H4 (cell line): Measurements from ENCODE around the gene TARM1. TPM values are rescaled to one million over a fixed set of nuclear protein-coding genes. Genes with fewer than 3 reads are reported as not detected.
A peak's percentile ranks its signal among the peaks of the same experiment; 100 is the strongest.

ENCODE experiments used
- DNase-seq: peaks from one replicate; pipeline ENCODE4 v3.0.0-alpha.2; 2015; ENCODE audit warnings: low spot score
- total RNA-seq: library from RNA; depleted of rRNA; stranded (reverse); fragments of >200 nt; shearing (Covaris generic); gene quantifications from 2 replicates; pipeline ENCODE4 v1.2.3, GENCODE V29; 2014; rRNA removed

Gene TARM1
- total RNA-seq: not detected in 2 replicates

GRCh38 chr19:54081032-54081431, at the start of gene TARM1:
TARM1 (minus strand) TSS chr19:54081365; CDS start chr19:54081340, 25 bp downstream.
- no peak for DNase-seq

- DNase-seq: no peak
Observed at GRCh38 chr19:54129617-54129996, 48.4 kb upstream of the TARM1 start.

- DNase-seq: no peak
Observed at GRCh38 chr19:54128796-54129616, 47.8 kb upstream of the TARM1 start.

DNA sequence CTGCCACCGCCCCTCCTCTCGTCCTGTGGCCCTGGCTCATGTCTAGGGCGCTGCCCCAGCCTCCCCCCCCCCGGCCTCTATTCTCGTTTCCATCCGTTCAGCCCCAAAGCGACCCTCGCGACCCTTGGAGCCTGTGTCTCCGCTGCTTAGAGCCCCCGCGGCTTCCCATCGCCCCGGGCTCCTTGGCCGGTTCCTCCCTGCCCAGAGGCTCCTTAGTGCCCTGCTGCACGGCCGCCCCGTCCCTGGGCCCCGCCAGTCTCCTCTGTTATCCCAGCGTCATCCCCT, 47.2 kb upstream of the TARM1 start:
- DNase-seq: no peak

DNA sequence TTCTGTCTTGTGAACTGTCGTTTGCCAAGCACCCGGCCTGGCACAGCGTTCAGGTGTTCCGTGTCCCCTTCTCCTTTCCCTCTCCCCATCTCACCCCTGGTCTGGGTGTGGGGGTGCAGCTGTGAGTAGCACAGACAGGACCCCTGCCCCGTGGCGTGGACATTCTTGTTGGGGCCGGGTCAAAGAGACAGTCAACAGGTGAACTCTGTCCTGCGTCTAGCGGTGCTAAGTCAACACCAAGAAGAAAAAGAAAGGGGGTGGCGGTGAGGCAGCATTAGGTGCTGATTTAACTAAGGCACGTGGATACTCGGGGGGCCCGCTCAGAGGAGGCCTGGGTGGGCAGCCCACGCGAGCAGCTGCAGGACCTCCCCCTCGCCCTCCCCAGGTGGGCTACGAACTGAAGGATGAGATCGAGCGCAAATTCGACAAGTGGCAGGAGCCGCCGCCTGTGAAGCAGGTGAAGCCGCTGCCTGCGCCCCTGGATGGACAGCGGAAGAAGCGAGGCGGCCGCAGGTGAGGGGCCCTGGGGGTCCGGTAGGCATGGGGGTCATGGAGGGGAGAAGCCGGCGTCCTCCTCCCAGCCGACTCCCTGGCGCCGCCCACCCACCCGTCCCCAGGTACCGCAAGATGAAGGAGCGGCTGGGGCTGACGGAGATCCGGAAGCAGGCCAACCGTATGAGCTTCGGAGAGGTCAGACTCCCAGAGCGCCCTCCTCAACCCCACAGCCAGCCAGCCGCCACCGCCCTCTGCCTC, 46.7 kb upstream of the TARM1 start:
- no peak for DNase-seq

- DNase-seq: no peak
Observed at GRCh38 chr19:54125713-54126112, 44.5 kb upstream of the TARM1 start.

DNA sequence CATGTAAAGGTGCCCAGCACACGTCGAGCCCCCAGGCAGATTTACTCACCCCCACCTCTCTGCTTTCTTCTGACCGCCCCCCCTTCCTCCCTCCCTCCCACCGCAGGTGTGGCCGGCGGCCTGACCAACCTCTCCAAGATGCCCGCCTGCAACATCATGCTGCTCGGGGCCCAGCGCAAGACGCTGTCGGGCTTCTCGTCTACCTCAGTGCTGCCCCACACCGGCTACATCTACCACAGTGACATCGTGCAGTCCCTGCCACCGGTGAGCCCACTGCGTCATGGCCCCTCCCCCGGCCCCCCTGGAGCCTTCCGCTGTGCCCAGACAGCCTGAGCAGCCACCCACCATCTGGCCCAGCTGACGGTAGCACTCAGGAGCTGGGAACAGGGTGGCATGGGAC, 43.2 kb upstream of the TARM1 start:
- no peak for DNase-seq

DNA sequence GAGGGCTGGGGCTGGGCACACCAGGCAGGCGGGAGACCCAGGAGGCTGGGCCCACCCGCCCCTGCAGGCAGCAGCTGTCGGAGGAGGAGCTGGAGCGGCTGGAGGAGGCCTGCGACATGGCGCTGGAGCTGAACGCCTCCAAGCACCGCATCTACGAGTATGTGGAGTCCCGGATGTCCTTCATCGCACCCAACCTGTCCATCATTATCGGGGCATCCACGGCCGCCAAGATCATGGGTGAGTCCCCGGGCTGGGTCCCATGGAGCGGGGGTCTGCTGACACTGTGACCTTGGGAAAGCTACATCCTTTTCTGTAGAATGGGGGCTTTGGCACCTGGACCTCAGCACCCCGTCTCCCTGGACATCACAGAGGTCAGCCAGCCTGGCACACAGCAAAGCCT, 42.5 kb upstream of the TARM1 start:
- DNase-seq: no peak

DNA sequence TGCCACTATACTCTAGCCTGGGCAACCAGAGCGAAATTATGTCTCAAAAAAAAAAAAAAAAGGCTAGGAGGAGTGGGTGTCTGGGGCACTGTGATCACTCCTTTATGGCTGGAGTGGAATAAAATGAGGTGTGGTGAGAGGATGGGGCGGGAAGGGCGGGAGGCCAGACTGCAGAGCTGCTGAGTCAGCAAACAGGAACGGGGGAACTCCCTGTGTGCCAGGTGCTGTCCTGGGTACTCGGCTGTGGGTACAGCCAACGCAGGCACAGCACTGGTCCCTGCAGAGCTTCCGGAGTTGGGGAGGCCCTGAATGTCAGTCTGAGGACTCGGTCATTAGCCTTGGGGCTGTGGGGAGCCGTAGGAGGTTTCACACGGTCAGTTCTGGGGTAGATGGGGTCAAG, 40.1 kb upstream of the TARM1 start:
- no peak for DNase-seq

DNA sequence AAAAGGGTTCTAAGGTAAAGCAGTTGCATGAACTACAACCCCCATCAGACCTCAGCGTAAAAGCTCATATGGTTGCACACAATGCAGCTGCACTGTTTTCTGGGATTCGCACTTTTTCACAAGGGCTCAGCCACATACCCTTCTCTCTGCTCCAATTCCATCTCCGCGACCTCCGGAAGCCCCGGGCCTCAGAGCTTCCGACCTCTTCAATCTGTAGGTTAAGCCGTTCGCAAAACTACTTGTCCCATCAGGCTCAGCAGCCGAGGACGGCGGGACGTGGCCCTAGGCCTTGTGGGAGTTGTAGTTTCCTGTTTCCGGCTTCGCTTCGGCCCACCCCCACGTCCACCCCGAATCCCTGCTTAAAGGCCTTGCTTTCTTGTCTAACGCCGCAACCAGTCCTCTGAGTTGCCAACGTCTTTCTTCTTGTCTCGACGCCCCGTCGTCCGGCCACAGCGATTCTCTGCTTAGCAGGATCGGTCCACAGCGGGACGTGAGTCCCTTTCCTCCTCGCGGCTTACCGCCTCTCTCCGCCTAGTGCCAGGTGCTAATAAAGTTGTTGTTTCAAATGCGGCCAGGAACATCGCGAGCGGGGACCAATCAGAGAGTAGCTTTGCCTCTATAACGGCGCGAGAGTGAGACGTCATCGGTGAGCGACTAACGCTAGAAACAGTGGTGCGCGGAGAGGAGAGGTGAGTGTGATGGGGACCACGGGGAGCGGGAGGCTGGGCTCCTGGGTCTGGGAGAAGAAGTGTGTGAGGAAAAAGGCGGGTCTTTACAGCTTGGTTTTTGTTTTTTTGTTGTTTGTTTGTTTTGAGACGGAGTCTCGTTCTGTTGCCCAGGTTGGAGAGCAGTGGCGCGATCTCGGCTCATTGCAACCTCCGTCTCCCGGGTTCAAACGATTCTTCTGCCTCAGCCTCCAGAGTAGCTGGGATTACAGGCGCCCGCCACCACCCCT, 34.2 kb upstream of the TARM1 start, which contains the start of the genes PRPF31 and TFPT:
Gene PRPF31 (plus strand): TSS at position 646 of the 955 bp plus-strand sequence. CDS start 2,525 bp downstream, outside the sequence.
Gene TFPT (minus strand): TSS at position 549 of the 955 bp plus-strand sequence. CDS start 388 bp downstream, at position 161.
- DNase-seq: peak; percentile 100

DNA sequence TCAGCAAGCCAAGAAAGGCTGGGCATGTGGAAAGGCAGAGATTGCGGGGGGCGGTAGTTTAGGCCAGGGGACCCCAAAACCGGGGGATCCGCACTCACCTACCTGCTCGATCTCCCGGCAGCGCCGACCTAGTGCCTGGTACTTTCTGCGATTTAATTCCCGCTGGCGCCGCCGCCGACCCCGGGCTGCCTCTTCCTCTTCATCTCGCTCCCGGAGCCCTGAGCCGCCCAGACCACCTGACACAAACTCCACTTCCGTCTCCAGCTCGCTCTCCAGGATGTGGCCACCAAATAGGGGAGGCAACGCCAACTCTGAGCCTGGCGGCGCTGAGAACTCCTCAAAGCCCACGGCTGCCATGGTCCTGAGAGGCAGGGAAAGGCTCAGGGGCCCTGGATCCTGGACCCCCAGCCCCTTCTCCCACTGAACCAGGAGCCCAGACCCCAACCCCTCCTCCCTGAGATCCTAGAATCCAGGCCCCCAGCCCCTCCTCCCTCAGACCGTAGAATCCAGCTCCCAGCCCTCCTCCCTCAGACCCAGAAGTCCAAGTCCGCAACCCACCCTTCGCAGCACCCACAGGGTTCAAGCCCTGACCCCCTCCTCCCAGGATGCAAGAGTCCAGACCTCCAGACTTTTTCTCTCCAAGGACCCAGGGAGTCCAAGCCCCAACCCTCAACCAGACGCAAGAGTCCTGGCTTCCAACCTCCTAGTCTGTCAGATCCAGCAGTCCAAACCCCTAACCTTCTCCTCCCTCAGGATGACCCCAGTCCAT, 33.4 kb upstream of the TARM1 start:
- DNase-seq: no peak

GRCh38 chr19:54109651-54110050, 28.5 kb upstream of the TARM1 start:
- DNase-seq: no peak

DNA sequence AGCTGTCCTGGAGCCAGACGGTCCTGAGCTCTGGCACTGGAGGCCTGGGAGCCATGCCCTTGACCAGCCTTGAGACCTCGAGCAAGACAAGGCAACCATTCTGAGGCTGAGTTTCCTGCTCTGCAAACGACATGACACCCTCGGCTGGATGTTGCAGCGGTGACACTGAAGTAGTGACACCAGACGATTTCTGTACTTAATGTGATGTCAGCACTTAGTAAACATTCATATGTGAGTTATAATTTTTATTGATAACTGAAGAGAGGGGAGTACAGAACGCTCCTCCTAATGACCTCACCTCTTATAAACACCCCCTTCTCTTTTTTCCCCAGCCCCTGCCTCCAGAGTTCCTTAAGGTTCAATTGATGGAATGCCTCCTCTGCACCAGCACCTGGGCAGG, 27.3 kb upstream of the TARM1 start:
- DNase-seq: no peak

GRCh38 chr19:54107876-54108490, 26.8 kb upstream of the TARM1 start:
- no peak for DNase-seq

GRCh38 chr19:54106716-54107115, 25.6 kb upstream of the TARM1 start:
- no peak for DNase-seq

GRCh38 chr19:54105796-54106195, 24.6 kb upstream of the TARM1 start:
- DNase-seq: no peak

- DNase-seq: no peak
Observed at GRCh38 chr19:54104998-54105715, 24.0 kb upstream of the TARM1 start.

DNA sequence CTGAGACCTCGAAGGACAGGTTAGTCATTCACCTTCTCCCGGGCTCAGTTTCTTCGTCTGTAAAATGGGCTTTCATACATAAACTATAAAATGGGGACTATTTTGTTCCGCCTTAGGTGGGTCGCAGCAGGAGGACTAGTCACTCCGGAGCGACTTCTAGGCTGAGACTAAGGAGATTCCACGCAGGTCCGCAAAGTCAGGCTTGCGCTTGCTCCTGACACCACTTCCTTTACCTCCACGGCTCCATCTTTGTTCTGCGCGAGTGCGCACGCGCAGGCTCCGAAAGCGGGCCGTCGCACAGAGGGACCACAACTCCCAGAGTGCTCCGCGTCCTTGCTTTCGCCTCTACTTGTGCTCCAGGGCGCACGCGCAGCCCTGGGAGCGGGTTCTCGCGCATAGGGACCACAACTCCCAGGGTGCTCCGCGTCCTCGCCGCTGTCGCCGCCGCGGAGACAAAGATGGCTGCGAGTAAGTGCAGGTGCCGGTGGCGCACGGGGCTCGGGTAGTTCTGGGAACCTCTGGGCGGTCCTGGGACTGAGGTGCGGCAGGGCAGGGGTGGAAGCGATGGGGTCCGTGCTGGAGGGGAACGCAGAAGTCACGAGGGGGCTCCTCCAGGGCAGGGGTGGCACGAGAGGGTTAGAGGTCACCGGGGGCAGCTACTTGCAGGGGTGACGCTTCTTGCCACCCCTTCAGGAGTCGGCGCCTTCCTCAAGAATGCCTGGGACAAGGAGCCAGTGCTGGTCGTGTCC, 21.4 kb upstream of the TARM1 start, which contains the start of gene NDUFA3:
Gene NDUFA3 (plus strand): TSS at position 435 of the 749 bp plus-strand sequence. CDS start 24 bp downstream, at position 459.
- peak; percentile 99 for DNase-seq

DNA sequence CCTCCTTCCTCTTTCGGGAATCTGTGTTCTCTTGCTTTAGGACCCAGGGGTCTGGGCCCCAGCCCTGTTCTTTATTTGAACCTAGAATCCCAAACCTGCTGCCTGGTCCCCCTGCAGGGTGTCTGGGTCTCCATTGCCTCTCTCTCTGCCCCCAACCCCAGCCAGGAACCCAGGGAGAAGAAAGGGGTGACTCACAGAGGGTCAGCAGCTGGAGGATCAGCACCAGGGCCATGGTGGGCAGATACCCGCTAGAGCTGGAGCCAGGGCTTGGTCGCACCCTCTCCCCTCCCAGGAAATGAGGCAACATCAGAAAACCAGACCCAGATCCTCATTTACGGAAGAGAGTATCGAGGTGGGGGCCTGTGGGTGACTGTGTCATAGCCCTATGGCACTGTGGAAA, 19.4 kb upstream of the TARM1 start, which contains the start of gene OSCAR:
Gene OSCAR (minus strand): TSS at position 243 of the 400 bp plus-strand sequence. CDS start 11 bp downstream, at position 232.
- no peak for DNase-seq
